H1 (cell line): ENCODE results near the gene RNF157. TPM values are rescaled to one million over a fixed set of nuclear protein-coding genes. Genes with fewer than 3 reads are reported as not detected.

Source experiments
- BACH1 ChIP-seq: IDR thresholded peaks from 2 replicates; pipeline ENCODE4 v1.6.1; 2012; ENCODE audit warnings: low read length, improper control_type of control experiment
- BRCA1 ChIP-seq: IDR thresholded peaks from 2 replicates; pipeline ENCODE4 v1.6.1; 2012; ENCODE audit warnings: low read depth, low read length, improper control_type of control experiment
- CHD1 ChIP-seq: IDR thresholded peaks from 2 replicates; pipeline ENCODE4 v1.6.1; 2012; ENCODE audit warnings: low read depth, low read length, improper control_type of control experiment
- EGR1 ChIP-seq: IDR thresholded peaks from 2 replicates; pipeline ENCODE4 v1.6.1; 2011; ENCODE audit warnings: low read depth, low read length, borderline replicate concordance
- JUND ChIP-seq: IDR thresholded peaks from 2 replicates; pipeline ENCODE4 v1.6.1; 2011; ENCODE audit warnings: mild to moderate bottlenecking, improper control_type of control experiment, low read length
- KDM4A ChIP-seq: IDR thresholded peaks from one replicate; pipeline ENCODE4 v1.7.1; 2012; ENCODE audit warnings: low read depth, mild to moderate bottlenecking, moderate library complexity, low read length, inconsistent platforms; ENCODE audit not compliant: severe bottlenecking
- PHF8 ChIP-seq: fragments of 200-600 bp; sonication (generic); conservative IDR thresholded peaks from 2 replicates; pipeline ENCODE4 v1.7.1; 2012; ENCODE audit warnings: low read depth, mild to moderate bottlenecking, inconsistent platforms, low read length, moderate library complexity
- SAP30 ChIP-seq: fragments of 300-600 bp; sonication (generic); IDR thresholded peaks from 2 replicates; pipeline ENCODE4 v1.7.1; 2012; ENCODE audit warnings: low read length, moderate library complexity, mild to moderate bottlenecking, inconsistent platforms; ENCODE audit not compliant: insufficient read depth, insufficient replicate concordance
- SRF ChIP-seq: IDR thresholded peaks from 2 replicates; pipeline ENCODE4 v1.6.1; 2011; ENCODE audit warnings: mild to moderate bottlenecking, low read depth, low read length, moderate library complexity
- polyA plus RNA-seq, 7 experiments: library from polyadenylated mRNA; depleted of rRNA in 3 of 7; stranded (reverse) in 5 of 7; unstranded in 2 of 7; fragments of >200 nt in 5 of 7; fragments of 200-250 nt in 2 of 7; gene quantifications; 1 replicate in 5 of 7; 2 replicates in 1 of 7; 4 replicates in 1 of 7; pipeline versions ENCODE4 v1.2.1 to v1.2.3, GENCODE V29; 2011 to 2013; ENCODE audit warnings: missing spikeins in 2 of 7, mixed read lengths in 2 of 7
- total RNA-seq: library from RNA; stranded (reverse); fragmentation: NEBNext Ultra II Directional; extraction: Animal tissue kit (Norgen Biotek cat#: 25700); gene quantifications from 2 replicates; pipeline ENCODE4 v1.2.1, GENCODE V29; 2021
- TF ChIP-seq, protein P1 (sequence below): fragments of 300-600 bp; sonication (generic); IDR thresholded peaks from 2 replicates; pipeline ENCODE4 v1.7.1; 2012; ENCODE audit warnings: low read length, moderate library complexity, mild to moderate bottlenecking, inconsistent platforms; ENCODE audit not compliant: insufficient replicate concordance

The RNF157 gene
- total and polyA plus RNA-seq, 2 of the 8 experiments (the other 6 are each of a cell fraction or from before 2014, with no cell fraction given), result 13.4 to 16.7 TPM

- TF ChIP-seq, protein P1, sequence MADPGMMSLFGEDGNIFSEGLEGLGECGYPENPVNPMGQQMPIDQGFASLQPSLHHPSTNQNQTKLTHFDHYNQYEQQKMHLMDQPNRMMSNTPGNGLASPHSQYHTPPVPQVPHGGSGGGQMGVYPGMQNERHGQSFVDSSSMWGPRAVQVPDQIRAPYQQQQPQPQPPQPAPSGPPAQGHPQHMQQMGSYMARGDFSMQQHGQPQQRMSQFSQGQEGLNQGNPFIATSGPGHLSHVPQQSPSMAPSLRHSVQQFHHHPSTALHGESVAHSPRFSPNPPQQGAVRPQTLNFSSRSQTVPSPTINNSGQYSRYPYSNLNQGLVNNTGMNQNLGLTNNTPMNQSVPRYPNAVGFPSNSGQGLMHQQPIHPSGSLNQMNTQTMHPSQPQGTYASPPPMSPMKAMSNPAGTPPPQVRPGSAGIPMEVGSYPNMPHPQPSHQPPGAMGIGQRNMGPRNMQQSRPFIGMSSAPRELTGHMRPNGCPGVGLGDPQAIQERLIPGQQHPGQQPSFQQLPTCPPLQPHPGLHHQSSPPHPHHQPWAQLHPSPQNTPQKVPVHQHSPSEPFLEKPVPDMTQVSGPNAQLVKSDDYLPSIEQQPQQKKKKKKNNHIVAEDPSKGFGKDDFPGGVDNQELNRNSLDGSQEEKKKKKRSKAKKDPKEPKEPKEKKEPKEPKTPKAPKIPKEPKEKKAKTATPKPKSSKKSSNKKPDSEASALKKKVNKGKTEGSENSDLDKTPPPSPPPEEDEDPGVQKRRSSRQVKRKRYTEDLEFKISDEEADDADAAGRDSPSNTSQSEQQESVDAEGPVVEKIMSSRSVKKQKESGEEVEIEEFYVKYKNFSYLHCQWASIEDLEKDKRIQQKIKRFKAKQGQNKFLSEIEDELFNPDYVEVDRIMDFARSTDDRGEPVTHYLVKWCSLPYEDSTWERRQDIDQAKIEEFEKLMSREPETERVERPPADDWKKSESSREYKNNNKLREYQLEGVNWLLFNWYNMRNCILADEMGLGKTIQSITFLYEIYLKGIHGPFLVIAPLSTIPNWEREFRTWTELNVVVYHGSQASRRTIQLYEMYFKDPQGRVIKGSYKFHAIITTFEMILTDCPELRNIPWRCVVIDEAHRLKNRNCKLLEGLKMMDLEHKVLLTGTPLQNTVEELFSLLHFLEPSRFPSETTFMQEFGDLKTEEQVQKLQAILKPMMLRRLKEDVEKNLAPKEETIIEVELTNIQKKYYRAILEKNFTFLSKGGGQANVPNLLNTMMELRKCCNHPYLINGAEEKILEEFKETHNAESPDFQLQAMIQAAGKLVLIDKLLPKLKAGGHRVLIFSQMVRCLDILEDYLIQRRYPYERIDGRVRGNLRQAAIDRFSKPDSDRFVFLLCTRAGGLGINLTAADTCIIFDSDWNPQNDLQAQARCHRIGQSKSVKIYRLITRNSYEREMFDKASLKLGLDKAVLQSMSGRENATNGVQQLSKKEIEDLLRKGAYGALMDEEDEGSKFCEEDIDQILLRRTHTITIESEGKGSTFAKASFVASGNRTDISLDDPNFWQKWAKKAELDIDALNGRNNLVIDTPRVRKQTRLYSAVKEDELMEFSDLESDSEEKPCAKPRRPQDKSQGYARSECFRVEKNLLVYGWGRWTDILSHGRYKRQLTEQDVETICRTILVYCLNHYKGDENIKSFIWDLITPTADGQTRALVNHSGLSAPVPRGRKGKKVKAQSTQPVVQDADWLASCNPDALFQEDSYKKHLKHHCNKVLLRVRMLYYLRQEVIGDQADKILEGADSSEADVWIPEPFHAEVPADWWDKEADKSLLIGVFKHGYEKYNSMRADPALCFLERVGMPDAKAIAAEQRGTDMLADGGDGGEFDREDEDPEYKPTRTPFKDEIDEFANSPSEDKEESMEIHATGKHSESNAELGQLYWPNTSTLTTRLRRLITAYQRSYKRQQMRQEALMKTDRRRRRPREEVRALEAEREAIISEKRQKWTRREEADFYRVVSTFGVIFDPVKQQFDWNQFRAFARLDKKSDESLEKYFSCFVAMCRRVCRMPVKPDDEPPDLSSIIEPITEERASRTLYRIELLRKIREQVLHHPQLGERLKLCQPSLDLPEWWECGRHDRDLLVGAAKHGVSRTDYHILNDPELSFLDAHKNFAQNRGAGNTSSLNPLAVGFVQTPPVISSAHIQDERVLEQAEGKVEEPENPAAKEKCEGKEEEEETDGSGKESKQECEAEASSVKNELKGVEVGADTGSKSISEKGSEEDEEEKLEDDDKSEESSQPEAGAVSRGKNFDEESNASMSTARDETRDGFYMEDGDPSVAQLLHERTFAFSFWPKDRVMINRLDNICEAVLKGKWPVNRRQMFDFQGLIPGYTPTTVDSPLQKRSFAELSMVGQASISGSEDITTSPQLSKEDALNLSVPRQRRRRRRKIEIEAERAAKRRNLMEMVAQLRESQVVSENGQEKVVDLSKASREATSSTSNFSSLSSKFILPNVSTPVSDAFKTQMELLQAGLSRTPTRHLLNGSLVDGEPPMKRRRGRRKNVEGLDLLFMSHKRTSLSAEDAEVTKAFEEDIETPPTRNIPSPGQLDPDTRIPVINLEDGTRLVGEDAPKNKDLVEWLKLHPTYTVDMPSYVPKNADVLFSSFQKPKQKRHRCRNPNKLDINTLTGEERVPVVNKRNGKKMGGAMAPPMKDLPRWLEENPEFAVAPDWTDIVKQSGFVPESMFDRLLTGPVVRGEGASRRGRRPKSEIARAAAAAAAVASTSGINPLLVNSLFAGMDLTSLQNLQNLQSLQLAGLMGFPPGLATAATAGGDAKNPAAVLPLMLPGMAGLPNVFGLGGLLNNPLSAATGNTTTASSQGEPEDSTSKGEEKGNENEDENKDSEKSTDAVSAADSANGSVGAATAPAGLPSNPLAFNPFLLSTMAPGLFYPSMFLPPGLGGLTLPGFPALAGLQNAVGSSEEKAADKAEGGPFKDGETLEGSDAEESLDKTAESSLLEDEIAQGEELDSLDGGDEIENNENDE, result no peak
- TF ChIP-seq SAP30 (peak; percentile 70), BRCA1 (no peak), BACH1 (no peak), CHD1 (no peak), KDM4A (peak; percentile 86), PHF8 (no peak), JUND (no peak), EGR1 (peak; percentile 70; the same call in 1 of the 2 replicates), SRF (no peak)
Measured at GRCh38 chr17:76141212-76142038, 98.9 kb downstream of the RNF157 start, which contains the start of gene FOXJ1 (continued).
